ENCODE data around the gene SERHL2. TPM values are rescaled to one million over a fixed set of nuclear protein-coding genes. Genes with fewer than 3 reads are reported as not detected.

Gene SERHL2
- polyA plus RNA-seq, 1 of the 3 experiments (the other 2 are of a cell fraction): 3.1 TPM

DNA sequence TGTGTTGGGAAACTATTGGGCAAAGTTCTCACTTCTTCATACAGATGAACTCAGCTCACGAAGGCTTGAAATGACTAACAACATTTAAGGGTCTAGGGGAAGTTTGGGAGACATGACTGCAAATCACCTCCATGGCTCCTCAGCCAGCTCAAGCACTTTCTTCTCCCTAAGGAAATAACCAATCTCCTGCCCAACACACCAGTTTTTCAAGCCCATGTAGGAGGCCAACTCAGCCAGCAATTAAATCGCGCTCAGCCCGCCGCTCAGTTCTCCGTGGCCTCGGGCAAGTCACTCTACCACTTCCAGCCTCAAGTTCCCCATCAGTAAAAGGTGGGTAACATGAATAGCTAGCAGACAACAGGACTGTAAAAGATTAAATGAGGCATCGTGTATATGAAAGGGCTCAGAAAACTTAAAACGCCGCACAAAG, 60.1 kb downstream of the SERHL2 start:
- H3K9ac ChIP-seq: peak overlapping the region; percentile 87

More for the DNA sequence above, 60.1 kb downstream of the SERHL2 start:
- H3K27me3 ChIP-seq (ENCODE audit: insufficient read depth): no peaks in the 10 kb centered on the region
- H3K27ac ChIP-seq (ENCODE audit: low read depth in 2 of 2, low read length in 1 of 2): peak overlapping the region; percentile 95 to 96
- H3K9me3 ChIP-seq: no peaks in the 10 kb centered on the region
- no peak for DNase-seq
- no peak for TF ChIP-seq EZH2phosphoT487 (IDR thresholded peaks at IDR 0.05; ENCODE audit: borderline replicate concordance, low read depth)
- TF ChIP-seq RCOR1 (IDR thresholded peaks at IDR 0.05; ENCODE audit: low read length): no peak
- TF ChIP-seq MXI1 (IDR thresholded peaks at IDR 0.05; ENCODE audit: low read depth, low read length): no peak
- TF ChIP-seq SIN3A (IDR thresholded peaks at IDR 0.05; ENCODE audit: borderline replicate concordance, low read depth, low read length): no peak
- TF ChIP-seq YY1 (IDR thresholded peaks at IDR 0.05; ENCODE audit: low read depth): no peak
- TF ChIP-seq, protein P1, sequence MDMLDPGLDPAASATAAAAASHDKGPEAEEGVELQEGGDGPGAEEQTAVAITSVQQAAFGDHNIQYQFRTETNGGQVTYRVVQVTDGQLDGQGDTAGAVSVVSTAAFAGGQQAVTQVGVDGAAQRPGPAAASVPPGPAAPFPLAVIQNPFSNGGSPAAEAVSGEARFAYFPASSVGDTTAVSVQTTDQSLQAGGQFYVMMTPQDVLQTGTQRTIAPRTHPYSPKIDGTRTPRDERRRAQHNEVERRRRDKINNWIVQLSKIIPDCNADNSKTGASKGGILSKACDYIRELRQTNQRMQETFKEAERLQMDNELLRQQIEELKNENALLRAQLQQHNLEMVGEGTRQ (IDR thresholded peaks at IDR 0.05; ENCODE audit: borderline replicate concordance, low read depth, low read length): no peak
- no peak for TF ChIP-seq RAD21 (IDR thresholded peaks at IDR 0.05; ENCODE audit: low read length)
- TF ChIP-seq, protein P2, sequence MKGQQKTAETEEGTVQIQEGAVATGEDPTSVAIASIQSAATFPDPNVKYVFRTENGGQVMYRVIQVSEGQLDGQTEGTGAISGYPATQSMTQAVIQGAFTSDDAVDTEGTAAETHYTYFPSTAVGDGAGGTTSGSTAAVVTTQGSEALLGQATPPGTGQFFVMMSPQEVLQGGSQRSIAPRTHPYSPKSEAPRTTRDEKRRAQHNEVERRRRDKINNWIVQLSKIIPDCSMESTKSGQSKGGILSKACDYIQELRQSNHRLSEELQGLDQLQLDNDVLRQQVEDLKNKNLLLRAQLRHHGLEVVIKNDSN (IDR thresholded peaks at IDR 0.05; ENCODE audit: borderline replicate concordance, low read depth): no peak
- TF ChIP-seq, protein P3, sequence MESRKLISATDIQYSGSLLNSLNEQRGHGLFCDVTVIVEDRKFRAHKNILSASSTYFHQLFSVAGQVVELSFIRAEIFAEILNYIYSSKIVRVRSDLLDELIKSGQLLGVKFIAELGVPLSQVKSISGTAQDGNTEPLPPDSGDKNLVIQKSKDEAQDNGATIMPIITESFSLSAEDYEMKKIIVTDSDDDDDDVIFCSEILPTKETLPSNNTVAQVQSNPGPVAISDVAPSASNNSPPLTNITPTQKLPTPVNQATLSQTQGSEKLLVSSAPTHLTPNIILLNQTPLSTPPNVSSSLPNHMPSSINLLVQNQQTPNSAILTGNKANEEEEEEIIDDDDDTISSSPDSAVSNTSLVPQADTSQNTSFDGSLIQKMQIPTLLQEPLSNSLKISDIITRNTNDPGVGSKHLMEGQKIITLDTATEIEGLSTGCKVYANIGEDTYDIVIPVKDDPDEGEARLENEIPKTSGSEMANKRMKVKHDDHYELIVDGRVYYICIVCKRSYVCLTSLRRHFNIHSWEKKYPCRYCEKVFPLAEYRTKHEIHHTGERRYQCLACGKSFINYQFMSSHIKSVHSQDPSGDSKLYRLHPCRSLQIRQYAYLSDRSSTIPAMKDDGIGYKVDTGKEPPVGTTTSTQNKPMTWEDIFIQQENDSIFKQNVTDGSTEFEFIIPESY (IDR thresholded peaks at IDR 0.05; ENCODE audit: borderline replicate concordance, low read depth): no peak
- TF ChIP-seq, protein P4, sequence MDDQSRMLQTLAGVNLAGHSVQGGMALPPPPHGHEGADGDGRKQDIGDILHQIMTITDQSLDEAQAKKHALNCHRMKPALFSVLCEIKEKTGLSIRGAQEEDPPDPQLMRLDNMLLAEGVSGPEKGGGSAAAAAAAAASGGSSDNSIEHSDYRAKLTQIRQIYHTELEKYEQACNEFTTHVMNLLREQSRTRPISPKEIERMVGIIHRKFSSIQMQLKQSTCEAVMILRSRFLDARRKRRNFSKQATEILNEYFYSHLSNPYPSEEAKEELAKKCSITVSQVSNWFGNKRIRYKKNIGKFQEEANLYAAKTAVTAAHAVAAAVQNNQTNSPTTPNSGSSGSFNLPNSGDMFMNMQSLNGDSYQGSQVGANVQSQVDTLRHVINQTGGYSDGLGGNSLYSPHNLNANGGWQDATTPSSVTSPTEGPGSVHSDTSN (IDR thresholded peaks at IDR 0.05): no peak
- no peak for TF ChIP-seq GABPA (IDR thresholded peaks at IDR 0.05; ENCODE audit: low read depth)
- TF ChIP-seq NRF1 (IDR thresholded peaks at IDR 0.05; ENCODE audit: low read depth, low read length): no peak
- TF ChIP-seq, protein P5, sequence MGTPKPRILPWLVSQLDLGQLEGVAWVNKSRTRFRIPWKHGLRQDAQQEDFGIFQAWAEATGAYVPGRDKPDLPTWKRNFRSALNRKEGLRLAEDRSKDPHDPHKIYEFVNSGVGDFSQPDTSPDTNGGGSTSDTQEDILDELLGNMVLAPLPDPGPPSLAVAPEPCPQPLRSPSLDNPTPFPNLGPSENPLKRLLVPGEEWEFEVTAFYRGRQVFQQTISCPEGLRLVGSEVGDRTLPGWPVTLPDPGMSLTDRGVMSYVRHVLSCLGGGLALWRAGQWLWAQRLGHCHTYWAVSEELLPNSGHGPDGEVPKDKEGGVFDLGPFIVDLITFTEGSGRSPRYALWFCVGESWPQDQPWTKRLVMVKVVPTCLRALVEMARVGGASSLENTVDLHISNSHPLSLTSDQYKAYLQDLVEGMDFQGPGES (IDR thresholded peaks at IDR 0.05; ENCODE audit: low read depth, low read length): no peak
- no peak for TF ChIP-seq RXRA (IDR thresholded peaks at IDR 0.05; ENCODE audit: borderline replicate concordance, low read depth)
- no peak for TF ChIP-seq FOXM1 (IDR thresholded peaks at IDR 0.05; ENCODE audit: low read depth)
- TF ChIP-seq TEAD4 (IDR thresholded peaks at IDR 0.05; ENCODE audit: borderline replicate concordance, insufficient read depth): no peak
- no peak for TF ChIP-seq FOSL2 (IDR thresholded peaks at IDR 0.05; ENCODE audit: borderline replicate concordance, low read depth)
- H3K9me2 ChIP-seq: no peaks in the 10 kb centered on the region
- 5% methylated on average over 8 of the region's 10 CpGs for WGBS (ENCODE audit: low lambda C conversion rate)
- H2AFZ ChIP-seq (ENCODE audit: low read depth): no peak overlapping the region
- peak overlapping the region; percentile 62 to 76 for H3K4me3 ChIP-seq (ENCODE audit: low read depth in 2 of 2, low read length in 1 of 2)
- H3K79me2 ChIP-seq (ENCODE audit: insufficient read depth): peaks cover 53% of the 10 kb centered on the region
- peak overlapping the region; percentile 81 for H3K4me2 ChIP-seq
- H3K36me3 ChIP-seq (replicated peaks in 1 of 2; ENCODE audit: control insufficient read depth in 1 of 2, insufficient read depth in 2 of 2, low read length in 1 of 2): peaks cover 0 to 2% of the 10 kb centered on the region in 2 experiments
- CTCF ChIA-PET: interaction anchor here (1.3 kb wide), 1 partner anchor 15 kb away, joined by 3 read pairs; no protein-coding TSS in a partner anchor
- POLR2A ChIA-PET: interaction anchor here (0.7 kb wide), 1 partner anchor 52 kb away, joined by 5 read pairs; no protein-coding TSS in a partner anchor
- peaks cover 10% of the 10 kb centered on the region for H3F3A ChIP-seq (replicated peaks; ENCODE audit: insufficient read depth)
- peaks cover 11 to 21% of the 10 kb centered on the region in 2 experiments; a peak in 2 of 4 replicates for H3K4me1 ChIP-seq (ENCODE audit: control insufficient read depth in 1 of 2, insufficient read depth in 2 of 2, low read depth in 1 of 2, low read length in 1 of 2)
- H4K20me1 ChIP-seq (ENCODE audit: insufficient read depth): peaks cover 15% of the 10 kb centered on the region; the same call in 1 of the 2 replicates
